ENCODE results near the gene CTNS. TPM values are rescaled to one million over a fixed set of nuclear protein-coding genes. Genes with fewer than 3 reads are reported as not detected.

Gene CTNS
- total and polyA plus RNA-seq, 8 donors: 9.0 to 14.2 (median 12.8) TPM

- Histone ChIP-seq H3K27me3 (no peaks in the 10 kb centered on the region), H3K36me3 (no peaks in the 10 kb centered on the region), H3K4me1 (no peaks in the 10 kb centered on the region), H3K4me3 (no peak overlapping the region), H3K9me3 (no peaks in the 10 kb centered on the region), H3K27ac (no peak overlapping the region)
- 91 to 93% methylated on average over 27 of the region's 27 CpGs for WGBS, 2 donors
- FAIRE-seq: no peak
- intact Hi-C loops (cut with DNase I): no loop called here
- DNase-seq: no peak
- no peak for ATAC-seq
- TF ChIP-seq, protein P1, sequence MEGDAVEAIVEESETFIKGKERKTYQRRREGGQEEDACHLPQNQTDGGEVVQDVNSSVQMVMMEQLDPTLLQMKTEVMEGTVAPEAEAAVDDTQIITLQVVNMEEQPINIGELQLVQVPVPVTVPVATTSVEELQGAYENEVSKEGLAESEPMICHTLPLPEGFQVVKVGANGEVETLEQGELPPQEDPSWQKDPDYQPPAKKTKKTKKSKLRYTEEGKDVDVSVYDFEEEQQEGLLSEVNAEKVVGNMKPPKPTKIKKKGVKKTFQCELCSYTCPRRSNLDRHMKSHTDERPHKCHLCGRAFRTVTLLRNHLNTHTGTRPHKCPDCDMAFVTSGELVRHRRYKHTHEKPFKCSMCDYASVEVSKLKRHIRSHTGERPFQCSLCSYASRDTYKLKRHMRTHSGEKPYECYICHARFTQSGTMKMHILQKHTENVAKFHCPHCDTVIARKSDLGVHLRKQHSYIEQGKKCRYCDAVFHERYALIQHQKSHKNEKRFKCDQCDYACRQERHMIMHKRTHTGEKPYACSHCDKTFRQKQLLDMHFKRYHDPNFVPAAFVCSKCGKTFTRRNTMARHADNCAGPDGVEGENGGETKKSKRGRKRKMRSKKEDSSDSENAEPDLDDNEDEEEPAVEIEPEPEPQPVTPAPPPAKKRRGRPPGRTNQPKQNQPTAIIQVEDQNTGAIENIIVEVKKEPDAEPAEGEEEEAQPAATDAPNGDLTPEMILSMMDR (IDR thresholded peaks at IDR 0.05): no peak
Observed at GRCh38 chr17:3596804-3597464, 39.6 kb upstream of the CTNS start.

DNA sequence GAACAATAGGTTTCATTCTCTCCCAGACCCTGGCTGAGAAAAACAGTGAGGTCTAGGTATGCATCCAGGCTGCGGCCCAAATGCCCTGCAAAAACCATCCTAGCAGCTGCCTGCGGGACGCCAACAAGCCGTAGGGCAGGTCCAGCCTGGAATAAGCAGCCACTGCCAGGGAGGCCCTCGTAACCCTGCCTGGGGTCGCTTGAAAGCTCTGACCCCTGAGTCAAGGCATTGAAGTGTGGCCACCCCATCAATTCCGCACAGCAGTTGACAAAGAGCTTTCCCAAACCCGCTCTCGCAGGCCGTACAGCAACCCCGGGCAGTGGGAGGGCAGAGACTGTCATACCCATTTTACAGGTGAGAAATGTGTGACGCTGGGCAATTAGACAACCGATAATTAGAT is 38.5 kb upstream of the CTNS start:
- Histone ChIP-seq H3K4me1 (no peaks in the 10 kb centered on the region), H3K27ac (no peak overlapping the region), H3K36me3 (no peaks in the 10 kb centered on the region), H3K9me3 (no peaks in the 10 kb centered on the region), H3K27me3 (no peaks in the 10 kb centered on the region), H3K4me3 (no peak overlapping the region)
- DNase-seq: no peak
- intact Hi-C loops (cut with DNase I): no loop called here
- ATAC-seq: no peak
- FAIRE-seq: no peak
- WGBS, 2 donors: 89 to 96% methylated on average over 13 of the region's 13 CpGs
- TF ChIP-seq, protein P1 (IDR thresholded peaks at IDR 0.05): no peak

DNA sequence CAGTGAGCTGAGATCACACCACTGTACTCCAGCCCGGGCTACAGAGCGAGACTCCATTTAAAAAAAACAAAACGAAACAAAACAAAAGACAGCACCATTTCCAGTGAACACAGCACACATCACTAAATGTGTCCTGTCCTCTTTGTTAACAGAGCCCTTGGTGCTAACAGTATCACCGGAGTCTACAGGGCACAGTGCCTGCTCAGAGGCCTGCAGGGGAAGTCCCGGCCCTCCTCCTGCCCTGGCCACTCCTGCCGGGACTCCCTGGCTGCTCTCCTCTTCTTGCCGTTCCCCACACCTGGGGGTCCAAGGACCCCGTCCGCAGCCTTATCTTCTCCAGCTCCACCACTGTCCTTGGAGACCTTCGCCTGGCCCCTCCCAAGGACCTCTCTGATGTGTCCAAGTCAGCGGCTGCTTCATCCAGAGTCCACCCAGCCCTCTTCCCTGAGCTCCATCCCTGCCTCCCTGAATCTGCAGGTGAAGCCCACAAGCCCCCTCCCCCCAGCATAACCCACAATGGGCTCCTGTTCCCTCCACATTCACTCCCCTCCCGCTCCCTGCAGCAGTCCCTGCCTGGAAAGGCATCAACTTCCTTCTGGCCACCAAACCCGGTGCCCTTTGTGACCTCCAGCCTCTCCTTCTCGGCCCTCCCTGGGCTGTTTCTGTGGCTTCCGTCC is 35.9 kb upstream of the CTNS start:
- FAIRE-seq (no peak), DNase-seq (no peak), ATAC-seq (no peak)
- Histone ChIP-seq H3K36me3 (peaks cover 0 to 1% (median 0%) of the 10 kb centered on the region in 3 donors), H3K4me1 (no peaks in the 10 kb centered on the region), H3K4me3 (no peak overlapping the region), H3K9me3 (no peaks in the 10 kb centered on the region), H3K27ac (no peak overlapping the region), H3K27me3 (no peaks in the 10 kb centered on the region)
- WGBS, 2 donors: 89 to 90% methylated on average over 15 of the region's 15 CpGs
- intact Hi-C loops (cut with DNase I): no loop called here
- TF ChIP-seq, protein P1 (IDR thresholded peaks at IDR 0.05): no peak

DNA sequence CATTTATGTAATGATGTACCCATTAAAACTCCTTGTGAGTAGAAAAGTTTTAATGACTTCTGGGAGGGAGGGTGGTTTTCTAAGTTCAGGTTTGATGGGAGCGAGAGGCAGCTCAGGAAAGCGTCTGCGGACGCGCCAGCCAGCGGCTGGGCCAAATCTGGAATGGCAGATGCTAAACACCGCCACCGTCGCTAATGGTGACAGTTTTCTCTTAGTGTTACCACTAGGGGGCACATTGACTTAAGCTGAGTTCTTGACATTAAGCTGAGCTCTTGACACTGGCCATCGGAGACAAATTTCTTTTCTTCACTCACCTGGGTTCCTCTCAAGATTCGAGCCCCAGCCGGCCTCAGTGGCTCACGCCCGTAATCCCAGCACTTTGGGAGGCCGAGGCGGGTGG is 34.1 kb upstream of the CTNS start:
- FAIRE-seq (no peak), ATAC-seq (peak in 2 of 4 donors; percentile 42 to 47), DNase-seq (peak in 1 of 6 donors; percentile 25)
- Histone ChIP-seq H3K36me3 (peaks cover 0 to 10% (median 0%) of the 10 kb centered on the region in 3 donors), H3K27ac (no peak overlapping the region), H3K4me1 (no peaks in the 10 kb centered on the region), H3K9me3 (no peaks in the 10 kb centered on the region), H3K4me3 (no peak overlapping the region), H3K27me3 (no peaks in the 10 kb centered on the region)
- TF ChIP-seq, protein P1 (IDR thresholded peaks at IDR 0.05): peak in 2 of 4 donors; percentile 15 to 18
- WGBS, 2 donors: 78 to 81% methylated on average over 16 of the region's 16 CpGs
- intact Hi-C loops (cut with DNase I): no loop called here
